C4-2B (cell line): Measurements from ENCODE around the gene ARMH1.

ENCODE experiments used
- CTCF ChIP-seq: fragments of 450-650 bp; conservative IDR thresholded peaks from 2 replicates; pipeline ENCODE4 v1.5.1; 2017; ENCODE audit warnings: mild to moderate bottlenecking
- ZFX ChIP-seq: fragments of 450-650 bp; IDR thresholded peaks from 2 replicates; pipeline ENCODE4 v1.6.1; 2017

- TF ChIP-seq CTCF, result no peak
- no peak for TF ChIP-seq ZFX
Observed at GRCh38 chr1:44634606-44635189, 39.8 kb upstream of the ARMH1 start.
